ENCODE results near the gene FHL1.
"Not testable (repeated sequence)": the region's sequence is repeated elsewhere in the genome, so short reads cannot be mapped to it uniquely, and the experiment has no call there.

The FHL1 gene

DNA sequence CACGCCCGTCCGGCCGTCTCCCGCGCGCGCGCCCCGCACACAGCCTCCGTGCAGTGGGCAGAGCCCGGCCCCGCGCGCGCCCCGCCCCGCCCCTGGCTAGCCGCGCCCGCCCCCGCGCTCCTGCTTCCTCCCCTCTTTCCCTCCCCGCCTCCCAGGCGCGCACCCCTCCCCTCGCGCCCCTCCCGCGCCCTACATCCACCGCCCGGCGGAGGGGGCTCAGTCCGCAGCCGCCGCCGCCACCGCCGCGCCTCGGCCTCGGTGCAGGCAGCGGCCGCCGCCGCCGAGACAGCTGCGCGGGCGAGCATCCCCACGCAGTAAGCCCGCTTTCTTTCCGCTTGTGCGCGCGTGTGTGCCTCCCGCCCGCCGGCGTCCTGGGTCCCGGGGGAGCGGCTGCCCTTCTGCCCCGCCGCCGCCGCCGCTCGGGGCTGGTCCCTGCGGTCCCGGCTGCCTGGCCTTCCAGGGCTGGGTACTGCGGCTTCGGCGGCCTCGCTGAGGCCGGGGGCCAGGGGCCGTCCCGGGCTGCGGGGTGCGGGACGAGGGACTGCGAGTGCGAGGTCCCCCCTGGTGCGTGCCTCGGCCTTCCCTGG is at the start of gene FHL1:
TSS of gene FHL1 (plus strand) at position 219 of the 587 bp plus-strand sequence.
- DNase-seq (ENCODE audit: low read depth in 2 of 2), result peak in 1 of 2 donors; percentile 6

DNA sequence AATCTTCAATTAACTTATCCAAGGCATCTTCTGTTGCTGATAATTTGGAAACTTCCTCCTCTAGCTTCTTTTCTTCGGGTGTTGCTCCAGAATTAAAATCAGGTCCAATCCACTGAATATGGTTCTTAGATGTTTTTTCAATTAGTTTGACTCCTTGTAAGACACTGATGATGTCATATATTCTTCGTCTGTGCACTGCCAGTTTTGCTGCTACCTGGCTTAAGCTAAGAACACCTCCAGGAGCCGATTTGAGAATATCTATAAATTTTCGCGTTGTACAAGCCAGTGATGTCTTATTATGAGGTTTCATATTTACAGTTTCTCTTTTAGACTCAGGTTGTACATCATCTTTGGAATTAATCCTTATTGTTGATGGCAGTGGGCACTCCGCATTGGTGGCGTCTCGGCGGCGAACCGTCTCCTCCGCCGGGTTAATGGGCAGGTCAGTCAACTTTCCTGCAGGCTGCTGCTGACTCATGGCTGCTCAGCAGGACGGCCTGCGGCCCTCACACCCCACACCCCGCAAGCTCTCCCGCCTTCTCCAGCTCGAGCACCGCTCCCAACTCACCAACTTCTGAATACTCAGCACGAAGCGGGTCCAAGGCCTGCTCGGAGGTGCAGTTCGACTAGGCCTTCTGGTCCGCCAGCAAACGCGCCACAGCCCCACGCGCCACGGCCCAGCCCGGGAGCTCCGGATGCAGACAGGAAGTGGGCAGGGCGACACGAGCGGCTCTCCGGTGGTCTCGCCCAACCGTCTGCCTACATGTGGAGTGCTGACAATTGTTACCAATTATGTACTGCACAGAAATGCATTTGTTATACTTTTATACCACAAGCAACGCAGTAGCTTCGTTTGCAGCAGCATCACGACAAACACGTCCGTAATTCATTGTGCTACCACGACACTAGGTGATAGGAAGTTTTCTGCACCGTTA is 49.2 kb upstream of the FHL1 start:
- DNase-seq (ENCODE audit: low read depth in 2 of 2), result no peak

DNA sequence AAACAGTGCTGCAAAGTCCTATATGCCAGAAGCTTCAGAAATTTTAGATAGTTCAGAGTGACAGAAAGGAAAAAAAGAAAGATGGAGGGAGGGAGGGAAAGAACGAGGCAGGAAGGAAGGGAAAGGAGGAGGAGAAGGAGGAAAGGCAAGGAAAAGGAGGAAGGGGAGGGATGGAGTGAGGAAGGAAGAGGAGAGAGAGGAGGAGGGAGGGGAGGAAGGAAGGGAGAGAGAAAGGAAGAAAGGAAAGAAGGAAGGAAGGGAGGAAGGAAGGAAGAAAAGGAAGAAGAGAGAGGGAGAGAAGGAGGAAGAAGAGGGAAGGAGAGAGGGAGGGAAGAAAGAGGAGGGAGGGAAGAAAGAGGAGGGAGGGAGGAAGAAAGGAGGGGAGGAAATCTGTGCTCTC is 42.4 kb upstream of the FHL1 start:
- DNase-seq (ENCODE audit: low read depth in 2 of 2), result no peak

DNA sequence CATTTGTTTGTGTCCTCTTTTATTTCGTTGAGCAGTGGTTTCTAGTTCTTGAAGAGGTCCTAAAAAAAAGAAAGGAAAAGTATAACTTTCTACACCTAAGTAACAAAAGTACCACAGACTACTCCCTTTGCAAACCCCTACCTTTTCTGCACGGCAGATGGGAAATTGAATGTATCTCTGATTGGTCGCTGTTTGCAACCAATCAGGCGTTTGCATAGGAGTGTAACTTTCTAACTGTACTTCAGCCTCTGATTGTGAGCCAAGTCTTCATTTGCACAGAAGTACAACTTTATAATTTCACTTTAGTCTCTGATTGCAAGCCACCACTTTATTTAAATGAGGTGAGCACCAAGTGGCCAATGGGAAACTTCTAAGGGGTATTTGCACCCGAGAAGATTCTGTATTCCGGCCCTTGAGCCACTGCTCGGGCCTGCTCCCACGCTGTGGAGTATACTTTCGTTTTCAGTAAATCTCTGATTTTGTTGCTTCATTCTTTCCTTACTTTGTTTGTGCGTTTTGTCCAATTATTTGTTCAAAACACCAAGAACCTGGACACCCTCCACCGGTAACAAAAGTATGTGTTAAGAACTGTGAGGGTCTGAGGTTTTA is 40.3 kb upstream of the FHL1 start:
- DNase-seq (ENCODE audit: low read depth in 2 of 2), result no peak

DNA sequence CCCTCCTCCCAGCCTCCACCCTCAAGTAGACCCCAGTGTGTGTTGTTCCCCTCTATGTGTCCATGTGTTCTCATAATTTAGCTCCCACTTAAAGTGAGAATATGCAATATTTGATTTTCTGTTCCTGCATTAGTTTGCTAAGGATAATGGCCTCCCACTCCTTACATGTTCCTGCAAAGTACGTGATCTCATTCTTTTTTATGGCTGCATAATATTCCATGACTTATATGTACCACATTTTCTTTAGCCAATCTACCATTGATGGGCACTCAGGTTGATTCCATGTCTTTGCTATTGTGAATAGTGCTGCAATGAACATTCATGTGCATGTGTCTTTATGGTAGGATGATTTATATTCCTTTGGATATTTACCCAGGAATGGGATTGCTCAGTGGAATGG is 38.4 kb upstream of the FHL1 start:
- DNase-seq (ENCODE audit: low read depth in 2 of 2), result not testable (repeated sequence)

DNA sequence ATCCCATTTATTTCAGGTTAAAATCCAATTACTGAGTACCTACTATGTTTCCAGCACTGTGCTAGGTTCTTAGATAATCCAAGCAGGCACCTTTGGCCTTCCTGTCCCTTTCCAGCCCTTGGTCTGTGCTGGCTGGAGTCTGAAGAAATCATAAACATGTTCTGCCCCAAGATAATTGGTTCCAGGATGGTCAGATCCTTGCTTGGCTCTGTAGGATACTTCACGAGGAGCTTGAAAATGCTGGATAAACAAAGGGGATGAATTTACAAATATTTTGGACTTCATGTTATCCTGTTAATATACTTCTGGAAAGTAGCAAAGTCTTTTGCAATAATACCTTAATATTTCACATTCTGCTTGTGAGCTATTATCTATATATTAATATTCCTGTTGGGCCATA is 35.0 kb upstream of the FHL1 start:
- no peak for DNase-seq (ENCODE audit: low read depth in 2 of 2)

DNA sequence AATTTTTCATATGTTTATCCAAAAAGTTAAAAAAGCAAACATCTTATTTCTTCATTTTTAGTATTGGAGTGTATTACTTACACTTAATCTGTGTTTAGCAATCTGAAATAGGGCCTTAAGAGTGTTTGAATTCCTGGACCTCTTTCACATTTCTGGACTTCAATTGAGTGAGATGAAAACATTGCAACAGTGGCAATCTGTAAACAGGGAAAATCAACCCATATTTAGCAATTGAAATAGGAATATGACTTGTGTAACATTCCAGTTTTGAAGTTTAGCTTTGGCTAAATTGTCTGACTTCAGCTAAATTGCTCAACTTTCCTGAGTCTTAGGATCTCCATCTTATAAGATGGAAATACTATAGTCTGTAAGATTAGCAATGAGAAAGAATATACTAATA is 34.6 kb upstream of the FHL1 start:
- DNase-seq (ENCODE audit: low read depth in 2 of 2), result no peak

DNA sequence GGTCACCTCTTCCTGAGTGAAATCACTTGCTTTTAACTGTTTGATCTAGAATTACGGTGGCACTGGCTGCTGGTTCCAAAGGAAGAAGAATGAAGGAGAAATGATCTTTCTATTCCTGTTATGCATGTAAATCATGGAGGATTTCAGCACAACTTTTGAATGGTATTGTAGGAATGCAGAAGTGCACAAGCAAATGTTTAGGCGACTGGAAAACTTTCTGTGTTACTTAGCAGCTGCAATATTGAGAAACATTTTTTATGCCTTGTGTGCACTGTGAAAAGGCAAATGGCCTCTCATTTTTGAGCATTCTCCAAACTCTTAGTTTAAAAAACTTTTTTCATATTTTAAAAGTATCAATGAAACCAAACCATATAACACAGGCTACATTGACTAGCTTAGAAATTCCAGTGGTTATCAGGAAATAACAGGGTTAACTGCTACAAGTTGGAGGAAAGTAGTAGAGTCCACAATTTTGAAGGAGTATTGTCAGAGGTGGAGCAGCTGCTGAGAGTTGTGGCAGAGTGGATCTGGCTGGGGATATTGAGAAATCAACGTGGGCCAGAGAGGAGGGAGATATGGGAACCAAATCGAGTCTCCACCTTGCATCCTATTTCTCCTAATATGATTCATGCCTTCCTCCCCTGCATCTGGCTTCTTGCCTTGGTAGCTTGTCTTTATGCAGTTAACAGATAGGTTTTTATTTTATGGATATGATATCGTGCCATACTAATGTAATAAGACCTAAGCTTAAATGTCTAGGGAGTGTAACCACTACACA is 32.0 kb upstream of the FHL1 start:
- no peak for DNase-seq (ENCODE audit: low read depth in 2 of 2)

DNA sequence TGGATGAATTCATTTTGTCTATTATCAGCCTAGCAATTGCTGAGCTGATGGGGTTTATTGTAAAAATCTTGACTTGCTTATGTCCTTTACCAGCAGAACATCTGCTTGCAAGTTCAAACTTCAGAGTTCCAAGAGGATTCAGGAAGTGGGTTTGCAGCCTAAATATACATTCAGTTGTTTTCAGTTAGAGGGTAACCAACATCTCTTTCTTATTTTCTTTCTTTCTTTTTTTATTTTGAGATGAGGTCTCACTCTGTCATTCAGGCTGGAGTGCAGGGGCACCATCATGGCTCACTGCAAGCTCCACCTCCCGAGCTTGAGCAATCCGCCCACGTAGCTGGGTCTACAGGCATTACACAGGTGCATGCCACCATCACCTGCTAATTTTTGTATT is 31.4 kb upstream of the FHL1 start:
- no peak for DNase-seq (ENCODE audit: low read depth in 2 of 2)

DNA sequence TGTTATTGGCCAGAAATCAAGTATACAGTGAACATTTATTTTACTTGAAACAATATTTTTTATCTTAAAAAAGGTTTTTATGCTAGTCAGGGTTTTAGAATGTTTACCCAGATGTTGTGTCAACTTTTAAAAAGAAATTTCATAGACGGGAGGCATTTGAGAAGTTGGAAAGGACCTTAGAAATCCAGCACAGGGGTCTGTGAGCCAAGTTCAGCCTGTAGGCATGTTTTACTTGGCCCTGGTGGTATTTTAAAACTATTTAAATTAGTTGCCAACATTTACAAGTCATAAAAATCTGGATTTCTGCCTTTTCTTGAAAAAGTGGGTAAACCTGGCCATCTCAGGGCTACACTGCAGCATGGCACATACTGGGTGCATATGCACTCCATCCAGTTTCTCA is 25.5 kb upstream of the FHL1 start:
- DNase-seq (ENCODE audit: low read depth in 2 of 2), result no peak

DNA sequence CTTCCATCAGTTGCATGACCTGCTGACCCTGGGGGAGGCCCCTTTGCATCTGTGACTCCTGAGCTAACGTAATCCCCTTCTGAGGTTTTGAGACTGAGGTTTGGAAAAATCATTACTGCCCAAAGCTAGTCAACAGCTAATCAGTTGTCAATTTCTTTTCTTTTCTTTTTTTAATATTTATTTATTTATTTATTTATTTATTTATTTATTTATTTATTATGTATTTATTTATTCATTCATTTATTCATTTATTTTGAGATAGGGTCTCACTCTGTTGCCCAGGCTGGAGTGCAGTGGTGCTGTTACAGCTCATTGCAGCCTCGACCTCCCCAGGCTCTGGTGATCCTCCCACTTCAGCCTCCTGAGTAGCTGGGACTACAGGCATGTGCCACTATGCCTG is 25.1 kb upstream of the FHL1 start:
- no peak for DNase-seq (ENCODE audit: low read depth in 2 of 2)

DNA sequence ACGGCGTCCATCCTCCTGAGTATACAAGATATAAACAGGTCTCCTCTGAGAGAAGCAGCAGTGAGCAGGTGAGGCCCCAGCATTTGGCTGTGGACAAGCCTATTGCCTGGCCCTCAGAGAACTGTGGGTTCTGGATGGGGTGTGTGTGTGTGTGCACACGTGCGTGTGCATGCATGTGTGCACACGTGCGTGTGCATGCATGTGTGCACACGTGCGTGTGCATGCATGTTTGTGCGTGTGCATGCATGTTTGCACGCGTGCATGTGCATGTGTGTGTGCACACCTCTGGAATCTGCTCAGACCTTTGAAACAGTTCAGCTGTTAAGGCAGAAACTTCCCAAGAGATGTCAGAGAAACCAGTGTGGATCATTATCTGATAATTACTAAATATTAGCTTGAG is 22.2 kb upstream of the FHL1 start:
- no peak for DNase-seq (ENCODE audit: low read depth in 2 of 2)

DNA sequence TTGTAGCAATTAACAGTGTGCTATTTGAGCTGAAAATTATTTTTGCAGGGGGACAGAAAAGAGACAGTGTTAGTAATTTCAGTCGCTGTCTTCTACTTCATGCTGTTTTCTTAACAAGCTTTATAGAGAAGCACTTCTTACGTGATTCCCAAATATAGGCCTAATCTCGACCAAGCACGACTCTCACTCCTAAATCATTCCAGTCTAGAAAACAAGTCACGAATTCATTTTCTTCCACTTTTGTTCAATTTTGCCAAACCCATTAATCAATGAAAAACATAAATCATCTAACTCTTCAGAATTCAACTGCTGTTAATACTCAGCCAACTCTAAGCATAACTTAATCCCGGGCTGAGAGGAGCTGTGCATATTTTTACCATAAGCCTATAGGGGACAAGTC is 21.0 kb upstream of the FHL1 start:
- no peak for DNase-seq (ENCODE audit: low read depth in 2 of 2)

DNA sequence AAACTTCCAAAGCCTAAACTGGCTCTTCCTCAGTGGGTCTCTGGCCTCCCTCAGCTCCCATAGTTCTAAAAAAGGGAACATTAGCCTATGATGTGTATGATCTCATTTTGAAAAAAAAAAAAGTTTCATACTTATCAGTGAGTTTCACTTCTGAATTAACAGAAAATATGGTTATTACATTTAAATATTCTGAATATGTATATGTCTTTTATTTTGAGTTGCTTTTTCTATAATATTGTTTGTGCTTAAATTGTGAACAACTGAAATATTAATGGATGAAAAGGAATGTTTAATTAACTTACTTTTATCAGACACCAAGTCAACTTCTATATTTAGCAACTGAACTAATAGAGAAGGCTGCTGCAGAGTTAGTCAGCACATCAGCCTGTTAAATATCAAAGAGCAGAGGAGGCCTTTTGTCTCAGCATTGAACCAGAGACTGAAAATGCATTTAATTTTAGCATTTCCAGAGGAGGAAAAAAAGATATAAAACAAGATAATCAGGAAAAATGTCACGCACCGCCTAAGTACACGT is 20.4 kb upstream of the FHL1 start:
- DNase-seq (ENCODE audit: low read depth in 2 of 2), result no peak

DNA sequence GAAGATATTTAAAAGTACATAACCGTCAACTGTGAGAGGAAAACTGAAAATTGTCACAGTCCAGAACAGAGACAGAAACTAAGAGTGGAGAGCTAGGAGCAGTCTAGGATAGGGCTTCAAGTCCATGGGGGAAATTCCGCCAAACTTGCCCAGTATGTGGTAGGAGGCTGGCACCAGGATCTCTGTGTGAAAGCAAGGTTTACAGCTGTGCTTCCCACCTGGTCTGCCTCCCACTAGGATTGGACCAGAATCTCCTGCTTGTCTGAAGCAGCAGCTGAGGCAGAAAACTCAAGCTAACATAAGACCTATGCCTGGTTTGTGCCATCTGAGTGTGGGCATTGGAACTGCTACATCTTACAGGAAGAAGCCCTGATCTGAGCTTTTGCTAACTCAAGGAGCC is 18.6 kb upstream of the FHL1 start:
- DNase-seq (ENCODE audit: low read depth in 2 of 2), result no peak

DNA sequence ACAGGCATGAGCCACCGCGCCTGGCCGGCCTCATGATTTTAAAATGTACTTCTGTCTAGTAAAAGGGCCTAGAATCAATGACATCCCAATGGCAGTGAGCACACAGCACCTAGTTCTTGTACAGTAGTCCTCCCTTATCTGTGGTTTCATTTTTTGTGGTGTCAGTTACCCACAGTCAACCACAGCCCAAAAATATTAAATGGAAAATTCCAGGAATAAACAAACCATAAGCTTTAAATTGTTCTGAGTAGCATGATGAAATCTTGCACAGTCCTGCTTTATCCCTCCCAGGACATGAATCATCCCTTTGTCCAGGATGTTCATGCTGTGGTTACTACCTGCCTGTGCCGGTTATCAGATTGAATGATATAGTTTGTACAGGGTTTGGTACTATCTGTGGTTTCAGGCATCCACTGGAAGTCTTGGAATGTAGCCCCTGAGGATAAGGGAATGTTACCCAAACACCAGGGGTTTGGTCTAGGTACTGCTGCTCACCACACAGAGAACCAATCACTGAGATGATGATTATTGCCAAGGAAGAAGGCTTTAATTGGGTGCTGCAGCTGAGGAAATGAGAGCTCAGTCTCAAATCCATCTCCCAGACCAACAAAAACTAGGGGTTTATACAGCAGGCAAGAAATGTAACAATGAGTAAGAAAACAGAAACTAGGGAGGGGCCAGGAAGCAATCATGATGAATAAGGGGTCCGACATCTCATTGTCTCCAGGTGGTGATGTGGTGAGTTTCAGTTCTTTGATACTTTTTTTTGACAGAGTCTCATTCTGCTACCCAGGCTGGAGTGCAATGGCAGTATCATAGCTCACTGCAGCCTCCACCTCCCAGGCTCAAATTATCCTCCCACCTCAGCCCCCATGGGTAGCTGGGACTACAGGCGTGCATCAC is 16.2 kb upstream of the FHL1 start:
- no peak for DNase-seq (ENCODE audit: low read depth in 2 of 2)

DNA sequence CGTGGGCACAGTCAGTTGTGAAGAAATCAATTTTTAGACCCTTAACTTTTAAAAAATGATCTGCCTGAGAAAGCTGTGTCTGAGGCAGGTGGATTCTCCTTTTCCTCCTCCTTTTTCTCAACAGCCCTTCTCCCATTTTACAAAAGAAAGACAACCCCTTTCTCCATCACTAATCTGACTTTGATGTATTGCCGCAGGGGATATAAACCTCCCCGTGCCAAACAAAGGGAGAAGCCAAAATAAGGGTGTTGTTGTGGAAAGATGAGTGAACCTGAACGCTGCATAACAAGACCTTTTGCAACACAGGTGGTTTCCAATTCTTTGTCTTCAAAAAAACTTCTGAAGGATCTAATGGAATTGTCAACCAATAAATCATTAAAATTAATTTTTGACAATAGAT is 8.4 kb upstream of the FHL1 start:
- DNase-seq (ENCODE audit: low read depth in 2 of 2), result no peak

DNA sequence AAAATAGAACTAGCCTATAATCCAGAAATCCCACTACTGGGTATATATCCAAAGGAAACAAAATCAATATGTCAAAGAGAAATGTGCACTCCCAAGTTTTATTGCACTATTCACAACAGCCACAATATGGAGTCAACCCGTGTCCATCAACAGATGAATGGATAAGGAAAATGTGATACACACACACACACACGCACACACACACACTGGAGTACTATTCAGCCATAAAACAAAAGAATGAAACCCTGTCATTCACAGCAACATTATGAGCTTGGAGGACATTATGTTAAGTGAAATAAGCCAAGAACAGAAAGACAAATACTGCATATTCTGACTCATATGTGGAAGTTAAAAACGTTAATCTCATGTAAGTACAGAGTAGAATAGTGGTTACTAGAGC is 5.8 kb upstream of the FHL1 start:
- no peak for DNase-seq (ENCODE audit: low read depth in 2 of 2)

DNA sequence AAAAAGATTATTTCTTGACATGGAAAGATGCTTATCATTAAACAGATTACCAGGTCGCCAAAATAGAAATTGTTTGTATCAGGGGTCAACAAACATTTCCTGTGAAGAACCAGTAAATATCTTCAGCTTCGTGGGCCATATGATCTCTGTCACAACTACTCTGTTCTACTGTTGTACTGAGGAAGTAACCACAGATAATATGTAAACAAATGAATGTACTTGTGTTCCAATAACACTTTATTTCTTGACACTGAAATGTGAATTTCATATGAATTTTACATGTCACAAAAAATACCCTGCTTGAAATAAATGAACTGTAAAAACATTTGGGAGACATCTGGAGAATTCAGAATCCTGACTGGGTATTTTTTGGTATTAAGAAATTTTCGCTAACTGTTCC is 4.7 kb upstream of the FHL1 start:
- DNase-seq (ENCODE audit: low read depth in 2 of 2), result no peak

DNA sequence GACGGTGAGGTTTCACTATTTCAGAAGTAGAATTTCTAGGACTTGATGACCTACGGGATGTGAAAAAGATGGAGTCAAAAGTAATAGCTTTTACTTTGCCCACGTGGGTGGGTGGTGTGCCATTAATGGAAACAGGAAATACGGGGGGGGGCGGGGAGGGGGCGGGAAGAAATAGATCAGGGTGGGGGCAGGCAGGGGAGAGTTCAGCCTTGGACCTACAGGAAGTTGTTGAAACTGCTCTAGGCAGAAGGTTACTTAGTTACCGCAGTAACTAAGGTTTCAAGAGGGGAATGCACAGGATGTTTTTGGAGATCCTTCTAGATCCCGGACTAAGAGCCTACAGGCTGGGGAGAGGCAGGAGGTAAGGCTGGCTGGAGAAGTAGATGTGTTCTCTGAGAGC is 3.6 kb upstream of the FHL1 start:
- no peak for DNase-seq (ENCODE audit: low read depth in 2 of 2)
